Putamen (tissue), 1 donor: ENCODE measurements around the gene SLC10A6.

Experiments used
- DNase-seq: peaks from one replicate; pipeline ENCODE4 v3.0.0-alpha.2; 2016; ENCODE audit warnings: low spot score

Gene SLC10A6

DNA sequence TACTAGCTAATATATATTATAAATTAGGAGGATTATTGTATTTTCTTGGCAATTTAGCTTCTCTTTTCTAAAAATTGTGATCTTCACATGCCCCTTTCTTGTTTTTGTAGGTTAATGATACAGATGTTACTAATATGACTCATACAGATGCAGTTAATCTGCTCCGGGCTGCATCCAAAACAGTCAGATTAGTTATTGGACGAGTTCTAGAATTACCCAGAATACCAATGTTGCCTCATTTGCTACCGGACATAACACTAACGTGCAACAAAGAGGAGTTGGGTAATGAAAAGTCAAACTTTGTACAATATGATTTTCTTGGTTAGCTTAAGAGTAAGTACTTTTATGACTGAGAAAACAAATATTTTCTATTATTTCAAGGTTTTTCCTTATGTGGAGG, 74.1 kb downstream of the SLC10A6 start:
- no peak for DNase-seq
